ENCODE results near the gene HPS1. TPM values are rescaled to one million over a fixed set of nuclear protein-coding genes. Genes with fewer than 3 reads are reported as not detected.
A peak's percentile ranks its signal among the peaks of the same experiment; 100 is the strongest.

The HPS1 gene
- total RNA-seq, 1 donor from 2014 or later = 16.0 TPM

- no peaks in the 10 kb centered on the region for H3K9me3 ChIP-seq (ENCODE audit: low read depth)
- no peaks in the 10 kb centered on the region for H3K79me2 ChIP-seq (ENCODE audit: low read depth)
- H3K4me2 ChIP-seq = no peak overlapping the region
- H3K9ac ChIP-seq = no peak overlapping the region
- H3K27me3 ChIP-seq = peaks cover 19% of the 10 kb centered on the region
- H2AFZ ChIP-seq (replicated peaks) = no peak overlapping the region
- no peak for TF ChIP-seq CTCF (IDR thresholded peaks at IDR 0.05)
- TF ChIP-seq EZH2phosphoT487 (IDR thresholded peaks at IDR 0.05) = no peak
- no peak for TF ChIP-seq EZH2 (IDR thresholded peaks at IDR 0.05)
- no peaks in the 10 kb centered on the region for H4K20me1 ChIP-seq (ENCODE audit: low read depth)
- peaks cover 22% of the 10 kb centered on the region for H3K4me1 ChIP-seq
- H3K36me3 ChIP-seq = no peaks in the 10 kb centered on the region
- Mint-ChIP-seq H3K27me3 (ENCODE audit: insufficient read depth, low read depth) (peaks cover 6% of the 10 kb centered on the region), H3K9me3 (no peaks in the 10 kb centered on the region), H3K27ac (no peak overlapping the region), H3K36me3 (no peaks in the 10 kb centered on the region), H3K4me1 (peaks cover 28% of the 10 kb centered on the region), H3K4me3 (no peak overlapping the region)
- DNase-seq (ENCODE audit: low spot score) = no peak
- H3K27ac ChIP-seq = no peak overlapping the region
- no peak overlapping the region for H3K4me3 ChIP-seq
- peaks cover 20% of the 10 kb centered on the region for H3F3A ChIP-seq (ENCODE audit: low read depth)
These were observed 14.2 kb upstream of the HPS1 start for GRCh38 chr10:98460837-98461499.

GRCh38 chr10:98458809-98459784, 12.4 kb upstream of the HPS1 start:
- H3K79me2 ChIP-seq (ENCODE audit: low read depth) = no peaks in the 10 kb centered on the region
- H2AFZ ChIP-seq (replicated peaks) = no peak overlapping the region
- H3K36me3 ChIP-seq = no peaks in the 10 kb centered on the region
- H3K9ac ChIP-seq = no peak overlapping the region
- H3K4me3 ChIP-seq = no peak overlapping the region
- peaks cover 28% of the 10 kb centered on the region for H3K4me1 ChIP-seq
- H3K9me3 ChIP-seq (ENCODE audit: low read depth) = no peaks in the 10 kb centered on the region
- Mint-ChIP-seq H3K27ac (no peak overlapping the region), H3K4me3 (no peak overlapping the region), H3K4me1 (peaks cover 32% of the 10 kb centered on the region), H3K9me3 (no peaks in the 10 kb centered on the region), H3K27me3 (ENCODE audit: insufficient read depth, low read depth) (peaks cover 6% of the 10 kb centered on the region), H3K36me3 (no peaks in the 10 kb centered on the region)
- no peaks in the 10 kb centered on the region for H4K20me1 ChIP-seq (ENCODE audit: low read depth)
- DNase-seq (ENCODE audit: low spot score) = no peak
- no peak for TF ChIP-seq EZH2 (IDR thresholded peaks at IDR 0.05)
- TF ChIP-seq EZH2phosphoT487 (IDR thresholded peaks at IDR 0.05) = no peak
- no peak for TF ChIP-seq CTCF (IDR thresholded peaks at IDR 0.05)
- H3K27ac ChIP-seq = no peak overlapping the region
- H3K4me2 ChIP-seq = no peak overlapping the region
- peaks cover 30% of the 10 kb centered on the region for H3F3A ChIP-seq (ENCODE audit: low read depth)
- H3K27me3 ChIP-seq = peaks cover 19% of the 10 kb centered on the region

- Histone ChIP-seq H3K4me2 (peak overlapping the region; percentile 25), H3F3A (ENCODE audit: low read depth) (peaks cover 30% of the 10 kb centered on the region), H3K79me2 (ENCODE audit: low read depth) (no peaks in the 10 kb centered on the region), H2AFZ (replicated peaks) (peak overlapping the region; percentile 18), H3K27me3 (peaks cover 19% of the 10 kb centered on the region), H3K36me3 (no peaks in the 10 kb centered on the region), H3K27ac (no peak overlapping the region), H3K9ac (no peak overlapping the region), H3K9me3 (ENCODE audit: low read depth) (no peaks in the 10 kb centered on the region), H3K4me3 (no peak overlapping the region), H3K4me1 (peaks cover 28% of the 10 kb centered on the region), H4K20me1 (ENCODE audit: low read depth) (no peaks in the 10 kb centered on the region)
- Mint-ChIP-seq H3K4me1 (peaks cover 32% of the 10 kb centered on the region), H3K9me3 (no peaks in the 10 kb centered on the region), H3K27ac (no peak overlapping the region), H3K27me3 (ENCODE audit: insufficient read depth, low read depth) (peaks cover 2% of the 10 kb centered on the region), H3K36me3 (no peaks in the 10 kb centered on the region), H3K4me3 (no peak overlapping the region)
- TF ChIP-seq EZH2phosphoT487 (IDR thresholded peaks at IDR 0.05) = no peak
- no peak for TF ChIP-seq EZH2 (IDR thresholded peaks at IDR 0.05)
- TF ChIP-seq CTCF (IDR thresholded peaks at IDR 0.05) = no peak
- no peak for DNase-seq (ENCODE audit: low spot score)
These were observed 11.0 kb upstream of the HPS1 start for GRCh38 chr10:98457721-98458120.

Measured in neural progenitor cell (in vitro differentiated cells).